K562 (cell line): ENCODE results near the gene MED31.

ENCODE experiments used
- CBX3 ChIP-seq, 2 experiments: IDR thresholded peaks; 1 replicate in 1 of 2; 2 replicates in 1 of 2; pipeline ENCODE4 v1.6.1; 2012; ENCODE audit warnings: inconsistent platforms in 2 of 2, low read length in 2 of 2, borderline replicate concordance in 1 of 2, control low read depth in 1 of 2
- CBX5 ChIP-seq: IDR thresholded peaks from 2 replicates; pipeline ENCODE4 v1.6.1; 2014; ENCODE audit warnings: low read depth, borderline replicate concordance
- HMGN3 ChIP-seq: IDR thresholded peaks from 2 replicates; pipeline ENCODE4 v1.6.1; 2011; ENCODE audit warnings: borderline replicate concordance, low read depth, mild to moderate bottlenecking, mixed read lengths, low read length; ENCODE audit not compliant: insufficient read length; ENCODE audit errors: extremely low read depth
- LARP7 ChIP-seq: fragments of 450-650 bp; IDR thresholded peaks from 2 replicates; pipeline ENCODE4 v1.6.1; 2016
- TAF1 ChIP-seq: IDR thresholded peaks from 2 replicates; pipeline ENCODE4 v1.6.1; 2011; ENCODE audit warnings: mild to moderate bottlenecking, low read length, moderate library complexity; ENCODE audit not compliant: insufficient read depth, control insufficient read depth, severe bottlenecking; ENCODE audit errors: extremely low read depth
- TFAM ChIP-seq: fragments of 250-450 bp; sonication (Bioruptor Pico); conservative IDR thresholded peaks from 2 replicates; pipeline ENCODE4 v1.5.0; 2021; ENCODE audit warnings: mild to moderate bottlenecking, moderate library complexity
- ZNF707 ChIP-seq: fragments of 250-450 bp; sonication (Bioruptor Pico); conservative IDR thresholded peaks from 2 replicates; pipeline ENCODE4 v1.8.0; 2022; ENCODE audit warnings: inconsistent platforms, mild to moderate bottlenecking, moderate library complexity
- TF ChIP-seq, protein P1 (sequence below): conservative IDR thresholded peaks from 2 replicates; pipeline ENCODE4 v1.6.1; 2011; ENCODE audit warnings: low read depth, mild to moderate bottlenecking, low read length; ENCODE audit not compliant: control insufficient read depth
- TF ChIP-seq, protein P2 (sequence below): sonication (generic); formaldehyde crosslinking; IDR thresholded peaks from 2 replicates; pipeline ENCODE4 v1.8.0; 2023; ENCODE audit warnings: mild to moderate bottlenecking, missing genetic modification reagents
- TF ChIP-seq, protein P3 (sequence below), 3 experiments: IDR thresholded peaks in 2 of 3; conservative IDR thresholded peaks in 1 of 3; 2 replicates each; pipeline ENCODE4 v1.5.1; 2011 to 2012; ENCODE audit warnings: low read length in 3 of 3, mild to moderate bottlenecking in 3 of 3, control low read depth in 2 of 3, improper control_type of control experiment in 1 of 3, inconsistent platforms in 1 of 3, low read depth in 1 of 3, mixed read lengths in 1 of 3, moderate library complexity in 1 of 3; ENCODE audit not compliant: insufficient read depth in 2 of 3

DNA sequence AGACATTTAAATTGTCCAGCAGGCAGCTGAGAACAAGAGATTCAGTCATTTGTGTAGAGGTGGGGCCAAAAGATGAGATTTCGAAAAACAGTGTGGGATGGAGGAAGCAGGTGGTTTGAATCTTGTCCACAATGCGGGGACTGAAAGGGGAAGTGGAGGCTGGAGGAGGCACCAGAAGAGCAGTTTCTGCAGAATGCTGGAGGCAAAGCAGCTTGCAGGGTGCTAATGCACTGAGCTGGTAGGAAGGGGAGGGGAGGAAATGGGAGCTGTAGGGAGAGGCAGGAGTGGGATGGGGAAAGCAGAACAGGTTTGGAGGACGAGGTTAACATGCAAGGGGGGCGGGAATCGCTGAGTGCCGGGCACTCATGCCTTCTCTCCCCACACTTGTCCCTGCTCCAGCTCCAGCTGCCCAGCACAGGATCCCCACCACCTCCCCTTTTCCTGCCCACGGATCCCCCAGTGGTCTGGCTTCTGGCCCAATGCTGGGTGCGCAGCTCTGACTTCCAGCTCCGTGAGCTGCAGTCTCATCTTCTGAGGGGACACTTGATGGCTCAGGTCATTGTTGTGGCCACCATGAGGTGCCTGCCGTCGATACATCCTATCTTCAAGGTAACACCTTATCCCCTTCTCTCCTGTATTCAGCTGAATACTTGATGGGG lies 9.5 kb upstream of the MED31 start:
- TF ChIP-seq HMGN3 (no peak), CBX3 (IDR thresholded peaks at IDR 0.05; ENCODE audit: borderline replicate concordance in 1 of 2, low read length in 2 of 2) (no peak), CBX5 (no peak), ZNF707 (CRISPR knock-in tag) (no peak), LARP7 (no peak), TAF1 (no peak), TFAM (no peak)
- TF ChIP-seq, protein P1, sequence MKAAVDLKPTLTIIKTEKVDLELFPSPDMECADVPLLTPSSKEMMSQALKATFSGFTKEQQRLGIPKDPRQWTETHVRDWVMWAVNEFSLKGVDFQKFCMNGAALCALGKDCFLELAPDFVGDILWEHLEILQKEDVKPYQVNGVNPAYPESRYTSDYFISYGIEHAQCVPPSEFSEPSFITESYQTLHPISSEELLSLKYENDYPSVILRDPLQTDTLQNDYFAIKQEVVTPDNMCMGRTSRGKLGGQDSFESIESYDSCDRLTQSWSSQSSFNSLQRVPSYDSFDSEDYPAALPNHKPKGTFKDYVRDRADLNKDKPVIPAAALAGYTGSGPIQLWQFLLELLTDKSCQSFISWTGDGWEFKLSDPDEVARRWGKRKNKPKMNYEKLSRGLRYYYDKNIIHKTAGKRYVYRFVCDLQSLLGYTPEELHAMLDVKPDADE = no peak
- TF ChIP-seq, protein P2, sequence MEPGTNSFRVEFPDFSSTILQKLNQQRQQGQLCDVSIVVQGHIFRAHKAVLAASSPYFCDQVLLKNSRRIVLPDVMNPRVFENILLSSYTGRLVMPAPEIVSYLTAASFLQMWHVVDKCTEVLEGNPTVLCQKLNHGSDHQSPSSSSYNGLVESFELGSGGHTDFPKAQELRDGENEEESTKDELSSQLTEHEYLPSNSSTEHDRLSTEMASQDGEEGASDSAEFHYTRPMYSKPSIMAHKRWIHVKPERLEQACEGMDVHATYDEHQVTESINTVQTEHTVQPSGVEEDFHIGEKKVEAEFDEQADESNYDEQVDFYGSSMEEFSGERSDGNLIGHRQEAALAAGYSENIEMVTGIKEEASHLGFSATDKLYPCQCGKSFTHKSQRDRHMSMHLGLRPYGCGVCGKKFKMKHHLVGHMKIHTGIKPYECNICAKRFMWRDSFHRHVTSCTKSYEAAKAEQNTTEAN (CRISPR knock-in tag) = no peak
- TF ChIP-seq, protein P3, sequence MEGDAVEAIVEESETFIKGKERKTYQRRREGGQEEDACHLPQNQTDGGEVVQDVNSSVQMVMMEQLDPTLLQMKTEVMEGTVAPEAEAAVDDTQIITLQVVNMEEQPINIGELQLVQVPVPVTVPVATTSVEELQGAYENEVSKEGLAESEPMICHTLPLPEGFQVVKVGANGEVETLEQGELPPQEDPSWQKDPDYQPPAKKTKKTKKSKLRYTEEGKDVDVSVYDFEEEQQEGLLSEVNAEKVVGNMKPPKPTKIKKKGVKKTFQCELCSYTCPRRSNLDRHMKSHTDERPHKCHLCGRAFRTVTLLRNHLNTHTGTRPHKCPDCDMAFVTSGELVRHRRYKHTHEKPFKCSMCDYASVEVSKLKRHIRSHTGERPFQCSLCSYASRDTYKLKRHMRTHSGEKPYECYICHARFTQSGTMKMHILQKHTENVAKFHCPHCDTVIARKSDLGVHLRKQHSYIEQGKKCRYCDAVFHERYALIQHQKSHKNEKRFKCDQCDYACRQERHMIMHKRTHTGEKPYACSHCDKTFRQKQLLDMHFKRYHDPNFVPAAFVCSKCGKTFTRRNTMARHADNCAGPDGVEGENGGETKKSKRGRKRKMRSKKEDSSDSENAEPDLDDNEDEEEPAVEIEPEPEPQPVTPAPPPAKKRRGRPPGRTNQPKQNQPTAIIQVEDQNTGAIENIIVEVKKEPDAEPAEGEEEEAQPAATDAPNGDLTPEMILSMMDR (IDR thresholded peaks at IDR 0.05 in 2 of 3, conservative IDR thresholded peaks at IDR 0.05 in 1 of 3; ENCODE audit: insufficient read depth in 2 of 3, low read depth in 1 of 3, low read length in 3 of 3) = no peak
